Memory B cell (primary cell): ENCODE data around the gene C6orf47.

Source experiments
- ATAC-seq: fragments of 150-1000 bp; cut with Tn5 transposase; 2 replicates; pipeline ENCODE4 v1.10.0; 2021; ENCODE audit warnings: low read depth, mild to moderate bottlenecking, moderate library complexity
- DNase-seq, 2 donors: peaks; one replicate each; pipeline ENCODE4 v3.0.0; 2022; ENCODE audit warnings: low spot score in 2 of 2
- H3K27ac Mint-ChIP-seq: one replicate; pipeline ENCODE4 v1.8.0; 2022; ENCODE audit warnings: mild to moderate bottlenecking, moderate library complexity, mixed read lengths
- H3K27me3 Mint-ChIP-seq: one replicate; pipeline ENCODE4 v1.8.0; 2022; ENCODE audit warnings: mixed read lengths
- H3K36me3 Mint-ChIP-seq: one replicate; pipeline ENCODE4 v1.8.0; 2022; ENCODE audit warnings: mild to moderate bottlenecking, mixed read lengths
- H3K4me1 Mint-ChIP-seq: one replicate; pipeline ENCODE4 v1.8.0; 2022; ENCODE audit warnings: mixed read lengths
- H3K4me3 Mint-ChIP-seq: one replicate; pipeline ENCODE4 v1.8.0; 2022; ENCODE audit warnings: mild to moderate bottlenecking, moderate library complexity, mixed read lengths
- H3K9me3 Mint-ChIP-seq: one replicate; pipeline ENCODE4 v1.8.0; 2022; ENCODE audit warnings: mixed read lengths

The C6orf47 gene

DNA sequence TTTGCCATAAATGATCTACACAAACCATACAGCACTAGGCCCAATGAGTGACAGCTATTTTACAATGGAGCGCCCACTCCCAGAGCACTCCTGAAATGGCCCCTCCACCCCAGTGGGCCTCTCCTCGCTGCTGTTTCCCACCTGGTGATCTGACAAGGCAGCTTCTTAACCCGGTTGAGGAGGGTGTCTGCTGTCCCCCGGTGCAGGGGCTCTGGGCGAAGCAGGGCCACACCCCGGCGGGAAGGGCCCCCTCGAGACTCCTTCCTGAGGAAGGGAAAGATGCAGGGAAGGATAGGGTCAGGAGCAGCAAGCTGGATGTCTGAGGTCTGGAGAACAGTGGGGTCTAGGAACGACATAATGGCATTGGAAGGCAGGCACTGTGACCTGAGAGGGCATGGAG lies 32.3 kb upstream of the C6orf47 start:
- peaks cover 17% of the 10 kb centered on the region for H3K36me3 Mint-ChIP-seq
- peaks cover 27% of the 10 kb centered on the region for H3K4me1 Mint-ChIP-seq
- ATAC-seq (no peak), DNase-seq (no peak)
- H3K4me3 Mint-ChIP-seq: no peak overlapping the region
- no peaks in the 10 kb centered on the region for H3K9me3 Mint-ChIP-seq
- no peaks in the 10 kb centered on the region for H3K27me3 Mint-ChIP-seq
- H3K27ac Mint-ChIP-seq: peak overlapping the region; percentile 20

DNA sequence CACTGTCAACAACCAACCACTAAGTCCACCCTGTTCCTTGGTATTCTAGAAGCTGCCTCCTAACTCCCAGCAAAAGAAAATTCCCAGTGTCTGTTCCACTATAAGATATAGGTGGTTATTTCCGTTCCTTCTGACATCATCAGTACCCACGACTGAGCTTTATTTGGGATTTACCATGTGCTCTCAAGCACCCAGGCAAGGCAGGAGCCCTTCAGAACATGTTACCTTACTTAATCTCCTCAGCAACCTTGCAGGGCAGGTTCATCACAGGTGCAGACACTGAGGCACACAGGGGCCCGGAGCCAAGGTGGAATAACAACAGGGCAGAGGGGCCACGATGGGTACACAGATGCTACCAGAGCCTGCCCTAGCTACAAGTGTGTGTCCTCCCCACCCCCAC lies 31.8 kb upstream of the C6orf47 start:
- Mint-ChIP-seq H3K4me3 (no peak overlapping the region), H3K27ac (no peak overlapping the region), H3K9me3 (no peaks in the 10 kb centered on the region), H3K36me3 (peaks cover 17% of the 10 kb centered on the region), H3K4me1 (peaks cover 24% of the 10 kb centered on the region), H3K27me3 (no peaks in the 10 kb centered on the region)
- DNase-seq: no peak
- no peak for ATAC-seq

DNA sequence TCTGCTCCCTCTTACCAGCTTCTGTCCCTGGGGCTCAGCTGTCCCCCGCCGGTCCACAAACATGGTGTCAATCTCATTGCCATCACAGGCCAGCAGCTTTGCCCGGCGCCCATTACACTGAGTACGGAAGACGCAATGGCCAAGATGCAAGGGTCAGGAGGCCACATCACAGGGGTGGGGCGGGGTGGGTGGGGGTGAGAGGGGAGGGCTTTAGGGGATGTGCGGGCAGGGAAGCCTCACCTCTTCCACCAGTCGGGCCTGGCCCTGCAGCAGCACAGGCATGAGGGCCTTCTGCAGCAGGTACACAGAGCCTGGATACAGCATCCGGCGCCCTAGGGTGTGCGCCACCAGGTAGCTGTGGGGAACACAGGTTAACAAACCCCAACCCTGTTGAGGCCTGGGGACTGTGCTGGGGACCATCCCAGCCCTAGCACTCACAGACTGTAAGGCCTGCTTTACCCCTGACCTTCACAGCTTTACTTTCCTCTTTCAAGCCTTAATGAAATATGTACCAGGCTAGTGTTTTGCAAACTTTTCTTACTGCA lies 31.1 kb upstream of the C6orf47 start:
- Mint-ChIP-seq H3K36me3 (peaks cover 18% of the 10 kb centered on the region), H3K27ac (no peak overlapping the region), H3K4me3 (no peak overlapping the region), H3K4me1 (peaks cover 23% of the 10 kb centered on the region), H3K9me3 (no peaks in the 10 kb centered on the region), H3K27me3 (no peaks in the 10 kb centered on the region)
- ATAC-seq (no peak), DNase-seq (no peak)

DNA sequence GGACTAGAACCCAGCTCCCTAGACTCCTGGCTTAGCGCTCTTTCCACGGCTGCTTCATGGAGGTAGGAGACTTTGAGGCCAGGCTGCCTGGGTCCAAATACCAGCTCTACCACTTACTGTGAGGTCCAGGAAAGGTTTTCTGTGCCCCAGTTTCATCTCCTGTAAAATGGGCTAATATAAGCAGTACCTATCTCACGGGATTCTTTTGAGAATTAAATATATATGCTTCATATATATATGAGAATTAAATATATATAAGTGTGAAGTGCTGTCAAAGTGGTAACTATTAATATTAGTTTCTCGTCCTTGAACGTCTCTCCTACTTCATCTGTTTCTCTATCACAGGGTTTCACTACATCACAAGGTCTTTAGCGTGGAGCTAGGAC lies 30.5 kb upstream of the C6orf47 start:
- no peaks in the 10 kb centered on the region for H3K9me3 Mint-ChIP-seq
- no peak overlapping the region for H3K27ac Mint-ChIP-seq
- no peak overlapping the region for H3K4me3 Mint-ChIP-seq
- peaks cover 23% of the 10 kb centered on the region for H3K4me1 Mint-ChIP-seq
- ATAC-seq: no peak
- no peaks in the 10 kb centered on the region for H3K27me3 Mint-ChIP-seq
- DNase-seq: no peak
- H3K36me3 Mint-ChIP-seq: peaks cover 21% of the 10 kb centered on the region

DNA sequence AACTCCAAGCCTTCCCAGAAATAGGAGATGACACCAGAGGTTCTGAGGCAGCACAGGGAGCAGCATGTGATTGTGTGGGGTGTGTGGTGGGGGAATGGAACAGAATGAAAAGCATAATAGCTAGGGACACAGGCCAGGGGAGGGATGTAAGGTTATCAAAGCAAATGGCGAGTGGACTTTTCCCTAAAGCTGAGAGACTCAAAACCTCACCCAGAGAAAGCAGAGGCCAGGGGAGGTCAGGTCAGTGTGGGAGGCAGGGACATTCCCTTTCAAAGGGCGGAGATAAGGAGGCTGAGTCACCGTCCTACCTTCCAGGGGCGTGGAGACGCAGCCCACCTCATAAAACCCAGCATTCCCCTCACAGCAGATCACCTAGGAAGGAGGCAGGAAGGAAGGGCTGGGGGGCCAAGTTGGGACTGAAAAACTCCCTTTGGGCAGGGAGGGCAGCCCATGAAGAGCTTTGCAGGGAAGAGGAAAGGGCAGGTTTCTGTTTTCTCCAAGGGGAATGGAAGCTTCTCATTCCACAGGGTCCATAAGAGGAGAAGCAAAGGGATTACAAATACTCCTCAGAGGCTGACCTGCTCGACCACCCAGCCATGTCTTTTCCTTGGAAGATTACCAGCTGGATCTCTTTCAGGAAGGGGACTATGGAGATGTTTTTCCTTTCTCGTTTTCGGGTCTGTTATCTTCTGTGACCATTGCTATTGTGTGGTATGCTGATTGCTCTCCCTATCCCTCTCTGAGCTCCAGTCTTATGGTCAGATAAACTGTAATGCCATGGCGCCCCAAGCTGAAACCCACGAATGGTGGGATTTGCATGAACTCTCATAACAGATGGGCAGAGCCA lies 29.9 kb upstream of the C6orf47 start:
- no peak for ATAC-seq
- no peaks in the 10 kb centered on the region for H3K9me3 Mint-ChIP-seq
- no peaks in the 10 kb centered on the region for H3K27me3 Mint-ChIP-seq
- DNase-seq: no peak
- H3K27ac Mint-ChIP-seq: peak overlapping the region; percentile 56
- H3K4me1 Mint-ChIP-seq: peaks cover 23% of the 10 kb centered on the region
- H3K36me3 Mint-ChIP-seq: peaks cover 22% of the 10 kb centered on the region
- H3K4me3 Mint-ChIP-seq: no peak overlapping the region

DNA sequence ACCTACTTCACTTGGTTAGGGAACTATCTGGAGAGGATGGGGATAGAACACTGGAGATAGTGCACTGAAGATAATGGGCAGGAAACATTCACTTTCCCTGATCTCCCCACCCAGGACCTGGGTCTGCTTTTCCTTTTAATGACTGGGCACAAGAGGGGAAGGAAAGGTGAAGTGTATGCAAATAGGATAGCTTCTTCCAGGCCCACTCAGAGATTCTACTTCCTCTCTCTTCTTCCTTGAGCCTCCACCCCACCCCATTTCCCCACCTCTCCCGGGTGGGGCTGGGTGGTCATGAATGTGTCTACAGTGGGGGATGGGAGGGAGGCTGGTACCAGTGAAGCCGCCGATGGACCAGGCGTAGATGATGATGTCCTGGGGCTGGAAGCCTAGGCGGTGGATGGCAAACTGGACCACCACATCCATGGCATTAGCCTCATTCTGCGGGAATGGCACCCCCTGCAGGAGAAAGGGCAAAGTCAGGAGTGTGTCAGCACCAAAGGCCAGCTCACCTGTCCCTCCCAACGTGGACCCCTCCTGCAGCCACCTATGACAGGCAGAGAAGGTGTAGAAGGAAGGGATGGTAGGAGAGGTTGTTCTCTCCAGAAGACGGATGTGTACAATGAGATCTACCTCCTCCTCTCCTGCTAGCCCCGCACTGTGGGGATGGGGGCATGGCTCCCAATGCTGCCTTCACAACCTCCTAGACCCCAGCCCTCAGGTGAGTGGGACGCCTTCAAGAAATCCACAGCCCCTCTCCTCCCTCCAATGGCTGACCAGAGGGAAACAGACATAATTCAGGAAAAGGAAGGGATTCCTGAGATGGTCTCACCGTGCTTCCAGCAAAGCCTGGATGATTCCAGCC lies 28.9 kb upstream of the C6orf47 start:
- DNase-seq (no peak), ATAC-seq (no peak)
- H3K27ac Mint-ChIP-seq: peak overlapping the region; percentile 56
- H3K27me3 Mint-ChIP-seq: no peaks in the 10 kb centered on the region
- peaks cover 23% of the 10 kb centered on the region for H3K4me1 Mint-ChIP-seq
- peaks cover 22% of the 10 kb centered on the region for H3K36me3 Mint-ChIP-seq
- H3K4me3 Mint-ChIP-seq: peak overlapping the region; percentile 25
- no peaks in the 10 kb centered on the region for H3K9me3 Mint-ChIP-seq

DNA sequence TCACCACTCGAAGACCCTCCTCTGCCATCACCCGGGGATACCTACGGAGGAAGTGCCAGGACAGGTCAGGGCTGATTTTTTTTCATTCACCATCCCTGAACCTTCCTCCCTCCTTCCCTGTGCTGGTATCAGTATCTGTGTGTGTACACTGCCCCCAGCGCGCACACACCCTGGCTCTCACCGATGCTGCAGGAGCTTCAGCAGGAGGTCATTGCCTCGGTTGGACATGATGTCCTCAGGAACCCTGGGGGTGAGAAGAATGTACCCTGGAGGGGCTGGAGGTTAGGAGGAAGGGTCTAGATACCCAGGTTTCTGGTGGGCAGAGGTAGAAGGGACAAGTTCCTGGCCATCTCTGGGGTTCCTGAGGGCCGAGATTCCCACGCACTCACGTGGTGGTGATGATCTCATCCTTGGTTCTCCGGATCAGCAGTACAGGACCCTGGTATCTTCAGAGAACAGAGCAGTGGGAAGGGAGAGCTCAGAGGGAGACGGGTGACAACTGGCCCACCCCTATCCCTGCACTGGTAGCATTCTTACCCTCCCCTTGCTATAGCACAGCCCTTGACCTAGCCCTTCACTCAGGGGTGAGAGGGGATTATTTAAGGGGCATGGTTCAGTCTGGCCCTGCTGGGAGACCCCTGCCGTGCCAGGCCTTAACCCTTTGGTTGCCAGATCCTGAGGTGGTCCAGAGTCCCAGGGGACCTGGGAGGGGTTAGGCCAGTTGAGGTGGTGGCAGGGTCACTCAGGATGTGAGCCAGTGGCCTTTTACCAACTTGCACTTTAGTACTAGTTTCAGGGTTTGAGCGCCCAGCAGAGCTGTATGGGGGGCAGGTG lies 27.5 kb upstream of the C6orf47 start:
- Mint-ChIP-seq H3K36me3 (peaks cover 21% of the 10 kb centered on the region), H3K4me3 (no peak overlapping the region), H3K9me3 (no peaks in the 10 kb centered on the region), H3K27ac (no peak overlapping the region), H3K4me1 (peaks cover 23% of the 10 kb centered on the region), H3K27me3 (no peaks in the 10 kb centered on the region)
- DNase-seq (no peak), ATAC-seq (no peak)

DNA sequence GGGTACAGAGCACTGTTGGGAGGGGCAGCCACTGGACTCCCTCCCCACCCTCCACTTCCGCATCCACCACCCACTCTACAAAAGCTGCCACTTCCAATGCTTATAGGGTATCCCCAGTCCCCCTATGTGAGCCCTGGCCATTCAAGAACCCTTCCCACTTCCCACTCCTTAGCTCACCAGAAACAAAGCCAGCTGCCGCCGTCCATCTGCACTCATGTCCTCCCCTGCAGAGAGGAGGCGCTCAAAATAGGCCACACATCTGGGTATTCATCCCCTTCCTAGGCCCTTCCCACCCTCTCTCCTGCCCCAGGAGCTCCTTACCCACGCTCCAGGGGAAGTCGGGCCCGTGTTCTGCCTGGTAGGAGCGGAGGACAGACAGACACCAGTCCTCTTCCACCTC lies 26.7 kb upstream of the C6orf47 start:
- H3K27ac Mint-ChIP-seq: no peak overlapping the region
- no peaks in the 10 kb centered on the region for H3K27me3 Mint-ChIP-seq
- no peak for DNase-seq
- ATAC-seq: no peak
- no peaks in the 10 kb centered on the region for H3K9me3 Mint-ChIP-seq
- peaks cover 23% of the 10 kb centered on the region for H3K4me1 Mint-ChIP-seq
- H3K4me3 Mint-ChIP-seq: no peak overlapping the region
- H3K36me3 Mint-ChIP-seq: peaks cover 17% of the 10 kb centered on the region

DNA sequence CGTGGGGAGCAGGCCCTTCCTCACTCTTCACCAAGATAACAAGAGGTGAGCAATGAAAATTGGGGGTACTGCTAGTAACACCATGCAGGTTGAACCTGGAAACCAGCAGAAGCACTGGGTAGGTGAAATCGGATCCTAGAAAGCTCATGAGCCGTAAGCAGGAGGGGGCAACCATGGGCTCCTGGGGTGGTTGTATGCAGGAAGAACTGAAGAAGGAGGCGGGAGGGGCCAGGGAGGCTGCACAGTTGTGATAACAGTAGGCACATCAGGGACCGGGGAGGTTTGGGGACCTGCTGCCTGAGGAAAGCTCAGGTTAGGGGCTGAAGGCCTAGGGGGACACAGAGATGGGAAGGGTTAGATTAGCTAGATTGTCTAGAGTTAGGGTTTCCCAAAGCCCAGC lies 25.9 kb upstream of the C6orf47 start:
- no peak for ATAC-seq
- H3K9me3 Mint-ChIP-seq: no peaks in the 10 kb centered on the region
- no peak for DNase-seq
- no peaks in the 10 kb centered on the region for H3K27me3 Mint-ChIP-seq
- H3K27ac Mint-ChIP-seq: no peak overlapping the region
- H3K36me3 Mint-ChIP-seq: peaks cover 16% of the 10 kb centered on the region
- H3K4me3 Mint-ChIP-seq: no peak overlapping the region
- H3K4me1 Mint-ChIP-seq: peaks cover 25% of the 10 kb centered on the region

DNA sequence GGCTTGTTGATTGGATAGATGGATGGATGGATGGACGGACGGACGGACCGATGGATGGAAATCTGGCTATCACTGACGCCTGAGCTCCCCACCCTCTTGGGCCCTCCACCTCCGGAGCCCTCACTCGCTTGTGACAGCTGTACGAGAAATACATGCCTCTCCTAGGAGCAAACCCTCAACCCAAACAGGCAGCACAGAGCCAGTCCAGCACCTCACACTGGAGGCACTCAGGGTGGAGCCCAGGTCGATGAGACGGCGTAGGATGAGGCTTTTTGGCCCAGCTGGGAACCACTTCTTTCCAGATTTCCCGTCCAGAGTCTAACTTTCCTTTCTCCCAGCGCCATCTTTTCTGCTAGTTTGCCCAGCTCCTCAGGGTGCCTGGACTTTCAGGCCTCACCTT lies 23.0 kb upstream of the C6orf47 start:
- H3K27me3 Mint-ChIP-seq: no peaks in the 10 kb centered on the region
- H3K27ac Mint-ChIP-seq: no peak overlapping the region
- H3K4me1 Mint-ChIP-seq: peaks cover 15% of the 10 kb centered on the region
- H3K36me3 Mint-ChIP-seq: peaks cover 13% of the 10 kb centered on the region
- ATAC-seq: no peak
- no peak for DNase-seq
- H3K4me3 Mint-ChIP-seq: no peak overlapping the region
- no peaks in the 10 kb centered on the region for H3K9me3 Mint-ChIP-seq

DNA sequence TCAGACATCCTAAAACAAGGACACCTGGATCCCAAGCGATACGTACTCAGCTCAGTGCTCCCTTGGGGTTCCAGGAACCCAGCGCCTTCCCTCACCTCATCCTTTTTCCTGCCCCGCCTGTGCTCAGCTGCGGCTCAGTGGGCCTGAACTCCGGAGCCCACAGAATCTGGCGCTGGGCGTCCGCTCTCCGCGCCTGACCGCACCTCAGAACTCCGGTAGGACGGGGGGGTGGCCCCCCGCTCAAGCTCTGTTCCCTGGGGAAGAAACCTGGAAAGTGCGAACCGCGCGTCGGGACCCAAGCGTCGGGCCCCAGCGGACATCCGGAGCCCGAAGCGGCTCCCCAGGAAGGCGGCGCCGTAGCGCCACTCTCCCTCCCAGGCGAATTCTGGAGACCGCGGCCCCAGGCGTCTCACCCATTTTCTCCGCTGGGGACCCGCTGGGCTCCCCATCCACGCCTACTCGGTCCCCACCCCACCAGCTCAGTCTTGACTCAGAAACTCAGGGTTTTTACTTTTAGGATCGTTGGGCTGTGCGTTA lies 20.6 kb upstream of the C6orf47 start:
- Mint-ChIP-seq H3K4me1 (peaks cover 33% of the 10 kb centered on the region), H3K27me3 (no peaks in the 10 kb centered on the region), H3K4me3 (peak overlapping the region; percentile 85), H3K27ac (peak overlapping the region; percentile 73), H3K36me3 (peaks cover 2% of the 10 kb centered on the region), H3K9me3 (no peaks in the 10 kb centered on the region)
- peak in 1 of 2 donors; percentile 32 for DNase-seq
- peak; percentile 62 for ATAC-seq

DNA sequence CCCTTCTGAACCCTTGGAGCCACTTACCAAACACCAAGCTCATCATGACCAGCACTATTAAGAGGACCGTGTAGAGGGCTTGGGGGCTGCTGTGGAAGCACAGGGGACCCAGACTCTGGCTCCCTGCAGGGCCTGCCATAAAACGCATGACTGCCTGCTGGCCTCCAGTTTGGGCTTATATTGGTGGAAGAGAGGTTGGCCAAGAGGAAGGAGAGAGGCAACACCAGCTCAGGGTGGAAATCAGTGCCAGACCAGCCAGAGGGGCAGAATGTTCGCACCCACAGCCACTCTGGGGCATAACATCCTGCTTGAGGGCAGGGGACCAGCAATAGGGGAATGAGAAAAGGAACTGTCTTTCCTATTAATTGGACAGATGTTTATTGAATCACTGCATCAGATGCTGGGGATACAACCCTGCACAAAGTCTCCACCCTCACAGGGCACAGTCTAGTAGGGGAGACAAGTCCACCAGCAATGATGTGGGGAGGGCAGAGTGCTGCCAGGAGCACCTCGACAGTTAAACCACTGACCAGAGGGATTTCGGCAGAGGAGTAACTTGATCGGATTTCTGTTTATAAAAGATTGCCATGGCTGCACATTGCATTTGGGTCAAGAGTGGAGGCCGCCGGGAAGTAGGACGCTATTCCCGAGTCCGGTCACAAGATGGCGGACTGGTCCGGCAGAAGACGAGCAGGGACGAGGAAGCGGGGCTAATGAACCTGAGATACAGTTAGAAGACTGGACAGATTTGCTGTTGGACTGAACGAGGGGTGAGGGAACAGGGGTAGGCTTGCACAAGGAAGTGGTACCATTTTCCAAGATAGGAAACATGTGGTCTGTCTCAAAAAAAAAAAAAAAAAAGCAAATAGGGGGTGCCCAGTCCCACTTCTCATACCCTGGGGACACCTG lies 19.9 kb upstream of the C6orf47 start, which contains the start of gene LY6G5C:
Gene LY6G5C (minus strand): TSS at position 842 of the 909 bp plus-strand sequence. CDS start 694 bp downstream, at position 148.
- DNase-seq (peak; percentile 51 to 58), ATAC-seq (peak; percentile 71)
- no peaks in the 10 kb centered on the region for H3K36me3 Mint-ChIP-seq
- H3K27me3 Mint-ChIP-seq: no peaks in the 10 kb centered on the region
- H3K4me1 Mint-ChIP-seq: peaks cover 34% of the 10 kb centered on the region
- H3K9me3 Mint-ChIP-seq: no peaks in the 10 kb centered on the region
- H3K27ac Mint-ChIP-seq: peak within 1 kb of the TSS; percentile 73
- peak within 1 kb of the TSS; percentile 85 for H3K4me3 Mint-ChIP-seq
